ENCODE measurements around the gene RPL26. TPM values are rescaled to one million over a fixed set of nuclear protein-coding genes. Genes with fewer than 3 reads are reported as not detected.

The RPL26 gene
- polyA plus RNA-seq (2012; ENCODE audit: insufficient read depth, insufficient read length): 4,425 TPM

GRCh38 chr17:8383143-8383822 lies at the start of gene RPL26:
RPL26 (minus strand) TSS chr17:8383193; CDS start chr17:8382310, 883 bp downstream.
- H3K4me3 ChIP-seq (ENCODE audit: low read length): peak within 1 kb of the TSS; percentile 98

GRCh38 chr17:8430966-8431365 lies 48.0 kb upstream of the RPL26 start:
- no peak for DNase-seq (ENCODE audit: low read depth, low spot score)
- no peak overlapping the region for H3K4me3 ChIP-seq (ENCODE audit: low read length)

More at GRCh38 chr17:8383143-8383822, at the start of gene RPL26:
- DNase-seq (ENCODE audit: low read depth, low spot score): peak; percentile 98

GRCh38 chr17:8426802-8427201 lies 43.8 kb upstream of the RPL26 start:
- no peak overlapping the region for H3K4me3 ChIP-seq (ENCODE audit: low read length)
- DNase-seq (ENCODE audit: low read depth, low spot score): no peak

GRCh38 chr17:8426094-8426720 lies 43.2 kb upstream of the RPL26 start:
- no peak for DNase-seq (ENCODE audit: low read depth, low spot score)
- no peak overlapping the region for H3K4me3 ChIP-seq (ENCODE audit: low read length)

GRCh38 chr17:8421571-8421970 lies 38.6 kb upstream of the RPL26 start:
- DNase-seq (ENCODE audit: low read depth, low spot score): no peak
- H3K4me3 ChIP-seq (ENCODE audit: low read length): no peak overlapping the region

GRCh38 chr17:8420041-8420934 lies 37.3 kb upstream of the RPL26 start:
- no peak overlapping the region for H3K4me3 ChIP-seq (ENCODE audit: low read length)
- DNase-seq (ENCODE audit: low read depth, low spot score): no peak

- no peak overlapping the region for H3K4me3 ChIP-seq (ENCODE audit: low read length)
- DNase-seq (ENCODE audit: low read depth, low spot score): no peak
These were observed 36.3 kb upstream of the RPL26 start for GRCh38 chr17:8419305-8419704.

- DNase-seq (ENCODE audit: low read depth, low spot score): no peak
- no peak overlapping the region for H3K4me3 ChIP-seq (ENCODE audit: low read length)
These were observed 35.5 kb upstream of the RPL26 start for GRCh38 chr17:8418471-8418870.

- H3K4me3 ChIP-seq (ENCODE audit: low read length): no peak overlapping the region
- no peak for DNase-seq (ENCODE audit: low read depth, low spot score)
These were observed 34.8 kb upstream of the RPL26 start for GRCh38 chr17:8417806-8418205.

GRCh38 chr17:8413938-8414337 lies 30.9 kb upstream of the RPL26 start:
- H3K4me3 ChIP-seq (ENCODE audit: low read length): no peak overlapping the region
- no peak for DNase-seq (ENCODE audit: low read depth, low spot score)

GRCh38 chr17:8413328-8413727 lies 30.3 kb upstream of the RPL26 start:
- peak; percentile 28 for DNase-seq (ENCODE audit: low read depth, low spot score)
- no peak overlapping the region for H3K4me3 ChIP-seq (ENCODE audit: low read length)

- no peak for DNase-seq (ENCODE audit: low read depth, low spot score)
These were observed 29.1 kb upstream of the RPL26 start for GRCh38 chr17:8412089-8412488.

GRCh38 chr17:8410883-8411238 lies 27.9 kb upstream of the RPL26 start:
- DNase-seq (ENCODE audit: low read depth, low spot score): no peak
- no peak overlapping the region for H3K4me3 ChIP-seq (ENCODE audit: low read length)

More at GRCh38 chr17:8412089-8412488, 29.1 kb upstream of the RPL26 start:
- H3K4me3 ChIP-seq (ENCODE audit: low read length): no peak overlapping the region

GRCh38 chr17:8409966-8410882 lies 27.2 kb upstream of the RPL26 start:
- peak overlapping the region; percentile 28 for H3K4me3 ChIP-seq (ENCODE audit: low read length)
- DNase-seq (ENCODE audit: low read depth, low spot score): peak; percentile 56

GRCh38 chr17:8408371-8408770 lies 25.4 kb upstream of the RPL26 start:
- no peak for DNase-seq (ENCODE audit: low read depth, low spot score)
- no peak overlapping the region for H3K4me3 ChIP-seq (ENCODE audit: low read length)

GRCh38 chr17:8406174-8406573 lies 23.2 kb upstream of the RPL26 start:
- DNase-seq (ENCODE audit: low read depth, low spot score): no peak
- H3K4me3 ChIP-seq (ENCODE audit: low read length): no peak overlapping the region

GRCh38 chr17:8405499-8406016 lies 22.6 kb upstream of the RPL26 start:
- no peak for DNase-seq (ENCODE audit: low read depth, low spot score)
- H3K4me3 ChIP-seq (ENCODE audit: low read length): no peak overlapping the region

- DNase-seq (ENCODE audit: low read depth, low spot score): no peak
- H3K4me3 ChIP-seq (ENCODE audit: low read length): no peak overlapping the region
These were observed 20.0 kb upstream of the RPL26 start for GRCh38 chr17:8402921-8403536.

Data from Jurkat, Clone E6-1 (cell line).